HG03432 (cell line): Measurements from ENCODE around the gene SUPT3H.

Source experiments
- ATAC-seq: cut with Tn5 transposase; IDR thresholded peaks from one replicate; pipeline ENCODE4 v1.9.1; 2021; ENCODE audit warnings: mild to moderate bottlenecking, moderate library complexity; ENCODE audit not compliant: unreplicated experiment

SUPT3H gene

GRCh38 chr6:44967481-44967880 lies 410.3 kb downstream of the SUPT3H start:
- ATAC-seq = no peak

GRCh38 chr6:44966449-44967092 lies 411.2 kb downstream of the SUPT3H start:
- ATAC-seq = no peak

- ATAC-seq = no peak
These were observed 412.0 kb downstream of the SUPT3H start for GRCh38 chr6:44965708-44966107.

GRCh38 chr6:44960898-44961297 lies 416.8 kb downstream of the SUPT3H start:
- ATAC-seq = no peak

- ATAC-seq = no peak
These were observed 418.1 kb downstream of the SUPT3H start for GRCh38 chr6:44959651-44960050.

GRCh38 chr6:44957156-44957555 lies 420.6 kb downstream of the SUPT3H start:
- no peak for ATAC-seq

- ATAC-seq = no peak
These were observed 421.3 kb downstream of the SUPT3H start for GRCh38 chr6:44956396-44956795.

GRCh38 chr6:44955145-44955544 lies 422.6 kb downstream of the SUPT3H start:
- no peak for ATAC-seq

GRCh38 chr6:44954281-44954680 lies 423.5 kb downstream of the SUPT3H start:
- no peak for ATAC-seq

- no peak for ATAC-seq
These were observed 426.4 kb downstream of the SUPT3H start for GRCh38 chr6:44951253-44951747.

GRCh38 chr6:44949596-44950201 lies 428.0 kb downstream of the SUPT3H start:
- ATAC-seq = no peak

GRCh38 chr6:44943541-44943940 lies 434.2 kb downstream of the SUPT3H start:
- no peak for ATAC-seq

- ATAC-seq = no peak
These were observed 434.9 kb downstream of the SUPT3H start for GRCh38 chr6:44942798-44943197.

GRCh38 chr6:44942201-44942600 lies 435.5 kb downstream of the SUPT3H start:
- no peak for ATAC-seq

- no peak for ATAC-seq
These were observed 437.4 kb downstream of the SUPT3H start for GRCh38 chr6:44940367-44940766.

GRCh38 chr6:44935693-44936300 lies 441.9 kb downstream of the SUPT3H start:
- ATAC-seq = peak; percentile 67

- no peak for ATAC-seq
These were observed 444.6 kb downstream of the SUPT3H start for GRCh38 chr6:44933108-44933507.

- ATAC-seq = no peak
These were observed 445.1 kb downstream of the SUPT3H start for GRCh38 chr6:44932651-44933091.

- ATAC-seq = no peak
These were observed 446.3 kb downstream of the SUPT3H start for GRCh38 chr6:44931385-44931784.

- ATAC-seq = no peak
These were observed 451.2 kb downstream of the SUPT3H start for GRCh38 chr6:44926556-44926955.

GRCh38 chr6:44925100-44925739 lies 452.5 kb downstream of the SUPT3H start:
- ATAC-seq = peak; percentile 57

- ATAC-seq = no peak
These were observed 454.3 kb downstream of the SUPT3H start for GRCh38 chr6:44923444-44923843.
